GM18951 (cell line): ENCODE measurements around the gene TMEM132D.

Experiments
- POLR2A ChIP-seq: IDR thresholded peaks from 4 replicates; pipeline ENCODE4 v1.6.1; 2011; ENCODE audit warnings: mild to moderate bottlenecking; ENCODE audit not compliant: insufficient read length, insufficient read depth; ENCODE audit errors: extremely low read depth
- in situ Hi-C: fragments of 300-500 bp; cut with MboI; formaldehyde crosslinking; loops from one replicate; pipeline ENCODE4 v1.12.0; 2022; ENCODE audit warnings: low sequenced_read_pairs, mixed read lengths, inconsistent platforms; ENCODE audit not compliant: unreplicated experiment

TMEM132D gene

GRCh38 chr12:129328235-129328634, 575.6 kb downstream of the TMEM132D start:
- in situ Hi-C loops, result no loop called here
- TF ChIP-seq POLR2A, result no peak

GRCh38 chr12:129325566-129325965, 578.3 kb downstream of the TMEM132D start:
- in situ Hi-C loops, result no loop called here
- no peak for TF ChIP-seq POLR2A

DNA sequence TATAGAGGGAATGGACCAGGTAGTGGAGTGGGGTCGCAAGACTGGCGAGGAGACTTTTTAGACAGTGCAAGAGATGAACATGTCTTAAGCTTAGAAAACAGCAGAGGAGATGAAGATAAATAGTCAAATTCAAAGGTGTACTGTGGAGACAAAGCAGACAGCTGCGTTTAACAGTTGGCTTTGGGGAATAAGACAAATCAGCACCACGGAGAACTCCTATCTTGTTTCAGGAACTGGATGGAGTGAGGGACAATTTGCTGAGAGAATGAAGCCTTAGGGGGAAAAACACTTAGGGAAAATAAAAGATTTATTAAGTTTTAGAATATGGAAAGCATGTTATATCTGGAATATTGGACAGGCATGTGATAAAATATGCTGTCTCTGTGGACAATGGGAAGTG, 591.8 kb downstream of the TMEM132D start:
- no peak for TF ChIP-seq POLR2A
- in situ Hi-C loops, result no loop called here

GRCh38 chr12:129310346-129310745, 593.5 kb downstream of the TMEM132D start:
- in situ Hi-C loops, result no loop called here
- no peak for TF ChIP-seq POLR2A

- no peak for TF ChIP-seq POLR2A
- in situ Hi-C loops, result no loop called here
Measured at GRCh38 chr12:129305851-129306250, 598.0 kb downstream of the TMEM132D start.

DNA sequence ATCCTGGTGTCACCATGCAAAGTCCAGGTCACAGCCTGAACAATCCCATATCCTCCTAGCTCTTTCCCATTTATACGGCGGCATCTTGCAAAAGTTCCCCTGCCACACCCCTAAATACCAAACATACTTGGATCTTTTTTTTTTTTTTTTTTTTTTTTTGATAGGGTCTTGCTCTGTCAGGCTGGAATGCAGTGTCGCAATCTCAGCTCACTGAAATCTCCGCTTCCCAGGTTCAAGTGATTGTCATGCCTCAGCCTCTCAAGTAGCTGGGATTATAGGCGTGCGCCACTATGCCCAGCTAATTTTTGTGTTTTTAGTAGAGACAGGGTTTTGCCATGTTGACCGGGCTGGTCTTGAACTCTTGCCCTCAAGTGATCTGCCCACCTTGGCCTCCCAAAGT, 599.3 kb downstream of the TMEM132D start:
- TF ChIP-seq POLR2A, result no peak
- in situ Hi-C loops, result no loop called here

- in situ Hi-C loops, result no loop called here
- TF ChIP-seq POLR2A, result no peak
Measured at GRCh38 chr12:129300011-129300410, 603.8 kb downstream of the TMEM132D start.

DNA sequence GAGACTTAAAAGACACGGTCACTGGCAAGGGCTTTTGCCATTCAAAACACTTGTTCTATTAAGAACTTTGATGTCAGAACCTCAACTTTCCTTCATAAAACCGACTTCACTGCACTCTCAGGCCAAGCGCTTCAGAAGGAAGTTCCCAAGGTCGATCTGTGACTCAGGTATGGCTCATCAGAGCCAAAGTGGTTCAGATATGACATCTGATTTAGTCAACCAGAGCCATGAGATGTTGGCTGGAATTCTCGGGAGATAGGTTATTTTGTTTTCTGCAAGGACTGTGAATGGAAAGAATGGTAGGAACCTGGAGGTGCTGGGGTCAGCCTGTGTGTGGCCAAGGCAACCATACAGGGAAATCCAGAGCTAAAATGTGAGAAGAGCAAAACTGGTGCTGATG, 604.9 kb downstream of the TMEM132D start:
- in situ Hi-C loops, result no loop called here
- no peak for TF ChIP-seq POLR2A

DNA sequence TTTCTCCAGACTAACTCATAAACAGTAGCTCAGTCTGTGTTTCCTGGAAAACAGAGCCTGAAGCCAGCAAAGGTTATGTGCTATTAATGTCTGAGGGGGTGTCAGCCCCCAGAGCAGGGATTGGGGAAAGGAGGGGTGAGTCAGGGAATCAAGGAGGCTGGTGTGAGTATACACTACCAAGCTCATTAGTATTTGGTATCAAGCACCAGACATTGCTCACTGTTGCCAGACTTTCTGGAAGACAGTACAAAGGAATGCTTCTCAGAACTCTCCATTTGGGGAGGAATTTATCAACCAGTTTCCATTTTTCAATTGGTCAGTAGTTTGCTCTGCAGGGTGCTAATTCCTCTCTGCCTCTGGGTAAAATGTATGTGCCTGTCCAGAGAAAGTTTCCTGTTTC, 607.2 kb downstream of the TMEM132D start:
- TF ChIP-seq POLR2A, result no peak
- in situ Hi-C loops, result no loop called here

GRCh38 chr12:129294868-129295267, 609.0 kb downstream of the TMEM132D start:
- in situ Hi-C loops, result no loop called here
- no peak for TF ChIP-seq POLR2A

GRCh38 chr12:129279771-129280170, 624.1 kb downstream of the TMEM132D start:
- TF ChIP-seq POLR2A, result no peak
- in situ Hi-C loops, result no loop called here

DNA sequence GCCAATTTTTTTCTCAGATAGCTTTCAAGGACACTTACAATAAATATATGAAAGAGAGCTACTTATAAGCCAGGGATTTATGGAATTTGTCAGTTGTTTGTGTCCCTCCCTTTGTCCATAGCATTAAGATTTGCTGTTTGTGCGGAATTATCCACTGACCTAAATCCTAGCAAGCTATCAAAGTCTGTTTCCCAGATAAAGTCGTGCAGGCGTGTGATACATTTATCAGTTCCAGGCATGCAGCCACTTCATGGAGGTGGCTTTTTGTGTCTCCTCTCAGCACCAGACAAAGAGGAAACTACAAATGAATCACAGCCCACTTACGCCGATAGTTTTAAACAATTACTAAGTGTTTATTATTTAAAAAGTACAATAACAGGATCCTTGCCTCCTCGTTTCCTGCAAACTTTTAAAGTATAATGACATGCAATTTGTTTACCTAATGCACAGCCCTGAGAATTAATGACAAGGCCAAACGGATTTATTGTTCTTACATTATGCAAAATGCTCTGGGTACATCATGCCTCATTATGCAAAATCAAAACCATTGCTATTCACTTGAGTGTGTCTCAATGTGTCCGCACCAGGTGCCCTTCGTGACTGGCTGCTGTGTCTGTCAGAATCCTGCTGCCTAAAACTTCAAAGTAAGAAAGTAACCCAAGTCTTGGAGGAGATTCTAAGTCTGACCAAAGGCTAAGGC, 627.3 kb downstream of the TMEM132D start:
- TF ChIP-seq POLR2A, result no peak
- in situ Hi-C loops, result no loop called here

DNA sequence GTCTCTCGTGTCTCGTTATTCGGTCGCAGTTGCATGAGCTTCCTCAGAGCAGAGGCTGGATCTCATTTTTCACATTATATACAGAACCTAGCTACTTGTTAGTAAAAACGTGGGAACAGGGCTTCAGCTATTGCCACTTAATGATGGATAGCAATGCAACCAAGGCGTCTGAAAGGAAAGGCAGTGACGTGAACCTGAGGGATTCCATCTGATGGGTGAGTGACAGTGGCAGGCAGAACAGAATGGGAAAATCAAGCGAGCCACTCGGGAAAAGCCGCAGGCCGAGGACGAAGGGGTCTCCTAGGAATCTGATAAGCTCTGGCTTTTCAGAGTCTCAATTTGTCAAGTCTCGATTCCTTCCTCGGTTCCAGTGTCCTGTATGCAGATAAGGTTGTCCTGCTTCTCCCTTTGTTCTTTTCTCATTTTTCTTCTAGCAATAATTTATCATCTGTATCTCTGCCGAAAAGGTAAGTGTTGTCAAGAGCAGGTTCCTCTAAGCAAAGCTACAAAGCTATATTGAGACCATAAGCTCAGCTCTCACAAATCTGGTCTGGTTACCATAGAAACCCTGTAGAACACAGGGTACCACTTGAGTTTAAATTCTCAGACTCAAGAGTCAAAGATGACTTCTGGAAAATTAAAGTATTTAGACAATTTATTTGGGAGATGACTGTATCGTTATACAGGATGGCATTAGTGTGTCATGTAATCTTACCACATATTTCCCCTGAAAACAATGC, 633.9 kb downstream of the TMEM132D start:
- no peak for TF ChIP-seq POLR2A
- in situ Hi-C loops, result no loop called here

- in situ Hi-C loops, result no loop called here
- no peak for TF ChIP-seq POLR2A
Measured at GRCh38 chr12:129258781-129259318, 645.0 kb downstream of the TMEM132D start.
